Transverse colon (tissue), 4 donors: ENCODE measurements around the gene KCNN3. TPM values are rescaled to one million over a fixed set of nuclear protein-coding genes. Genes with fewer than 3 reads are reported as not detected.
A peak's percentile ranks its signal among the peaks of the same experiment; 100 is the strongest.

Source experiments
- DNase-seq: peaks from one replicate; pipeline ENCODE4 v3.0.0-alpha.2; 2019
- H3K27ac ChIP-seq, 4 donors: fragments of 200-600 bp; sonication (generic); 2 replicates each; pipeline ENCODE4 v1.5.1; 2016 to 2018; ENCODE audit warnings: inconsistent platforms in 4 of 4
- H3K27me3 ChIP-seq: fragments of 200-600 bp; sonication (generic); 2 replicates; pipeline ENCODE4 v1.5.1; 2017; ENCODE audit warnings: inconsistent platforms
- H3K36me3 ChIP-seq, 4 donors: fragments of 200-600 bp; sonication (generic); 2 replicates each; pipeline ENCODE4 v1.5.1; 2017 to 2019; ENCODE audit warnings: inconsistent platforms in 4 of 4
- H3K4me1 ChIP-seq, 4 donors: fragments of 200-600 bp; sonication (generic); 2 replicates each; pipeline ENCODE4 v1.5.1; 2017 to 2020; ENCODE audit warnings: inconsistent platforms in 4 of 4
- H3K4me3 ChIP-seq, 4 donors: fragments of 200-600 bp; sonication (generic); 1 replicate in 1 of 4; 2 replicates in 3 of 4; pipeline versions ENCODE4 v1.5.1 to v1.6.1; 2017 to 2019; ENCODE audit warnings: inconsistent platforms in 4 of 4
- H3K9me3 ChIP-seq, 2 donors: fragments of 200-600 bp; sonication (generic); 2 replicates each; pipeline ENCODE4 v1.5.1; 2017 to 2019; ENCODE audit warnings: inconsistent platforms in 2 of 2
- CTCF ChIP-seq, 5 experiments: fragments of 200-600 bp in 3 of 5; fragments of 450-650 bp in 2 of 5; sonication (generic) in 3 of 5; IDR thresholded peaks; 1 replicate in 2 of 5; 2 replicates in 3 of 5; pipeline ENCODE4 v1.5.1; 2016 to 2017; ENCODE audit warnings: antibody characterized with exemption in 5 of 5, inconsistent platforms in 3 of 5, mild to moderate bottlenecking in 2 of 5, moderate library complexity in 1 of 5
- EP300 ChIP-seq: sonication (generic); formaldehyde crosslinking; IDR thresholded peaks from one replicate; pipeline ENCODE4 v1.6.1; 2017; ENCODE audit warnings: antibody characterized with exemption, low read depth
- POLR2A ChIP-seq: fragments of 450-650 bp; IDR thresholded peaks from one replicate; pipeline ENCODE4 v1.6.1; 2016; ENCODE audit warnings: antibody characterized with exemption, mild to moderate bottlenecking, moderate library complexity
- POLR2AphosphoS5 ChIP-seq, 3 donors: sonication (generic); formaldehyde crosslinking; IDR thresholded peaks; one replicate each; pipeline ENCODE4 v1.6.1; 2016; ENCODE audit warnings: antibody characterized with exemption in 3 of 3
- WGBS, 2 donors: methylation state at CpG; one replicate each; pipeline ENCODE4 v1.1.5; 2018; ENCODE audit warnings: low coverage in 1 of 2; 5-methylcytosine and 5-hydroxymethylcytosine counted together
- in situ Hi-C, 4 donors: fragments of 200-750 bp; cut with MboI; loops; one replicate each; pipeline versions ENCODE4 v1.15.0 to v1.15.1; 2017; ENCODE audit warnings: low sequenced_read_pairs in 3 of 4, low pct_ligation_motif_present in 1 of 4, low pct_unique_long_range_greater_than_20kb in 1 of 4
- intact Hi-C: fragments of 100-400 bp; cut with DNase I; formaldehyde crosslinking; loops from one replicate; pipeline ENCODE4 v1.15.1; 2023; ENCODE audit warnings: low total_unique reads
- total RNA-seq, 4 donors: library from RNA; depleted of rRNA; stranded (reverse); fragments of >200 nt; gene quantifications; one replicate each; pipeline ENCODE4 v1.1.0, GENCODE V29; 2016

Gene KCNN3
- total RNA-seq, 4 donors from 2014 or later: 2.3 to 5.0 (median 3.5) TPM

- Histone ChIP-seq H3K27ac (peak overlapping the region in 1 of 4 donors; percentile 4), H3K9me3 (no peaks in the 10 kb centered on the region), H3K4me3 (no peak overlapping the region), H3K4me1 (peaks cover 0 to 5% (median 2%) of the 10 kb centered on the region in 4 donors), H3K27me3 (peaks cover 22% of the 10 kb centered on the region), H3K36me3 (no peaks in the 10 kb centered on the region)
- TF ChIP-seq POLR2AphosphoS5 (IDR thresholded peaks at IDR 0.05): no peak
- TF ChIP-seq EP300: no peak
- TF ChIP-seq CTCF (IDR thresholded peaks at IDR 0.05): no peak
- no peak for TF ChIP-seq POLR2A
- intact Hi-C loops (no loop called here), in situ Hi-C loops (no loop called here)
- 66% methylated on average over 18 of the region's 18 CpGs; no CpG with 5 or more reads in 1 of the 2 donors for WGBS, 2 donors
- no peak for DNase-seq
These were observed 56.7 kb downstream of the KCNN3 start for GRCh38 chr1:154813300-154813816.

GRCh38 chr1:154812877-154813276, 57.2 kb downstream of the KCNN3 start:
- Histone ChIP-seq H3K27me3 (peaks cover 26% of the 10 kb centered on the region), H3K9me3 (no peaks in the 10 kb centered on the region), H3K27ac (peak overlapping the region in 1 of 4 donors; percentile 12), H3K36me3 (no peaks in the 10 kb centered on the region), H3K4me3 (no peak overlapping the region), H3K4me1 (peaks cover 0 to 5% (median 2%) of the 10 kb centered on the region in 4 donors)
- intact Hi-C loops: no loop called here
- TF ChIP-seq POLR2AphosphoS5 (IDR thresholded peaks at IDR 0.05): no peak
- no peak for DNase-seq
- 71 to 78% methylated on average over 2 to 3 of the region's 3 CpGs for WGBS, 2 donors
- in situ Hi-C loops: no loop called here

GRCh38 chr1:154810571-154810970, 59.5 kb downstream of the KCNN3 start:
- H3K27me3 ChIP-seq: peaks cover 49% of the 10 kb centered on the region
- 100% methylated on average over 1 of the region's 1 CpG; no CpG with 5 or more reads in 1 of the 2 donors for WGBS, 2 donors

GRCh38 chr1:154809436-154810413, 60.4 kb downstream of the KCNN3 start:
- H3K4me3 ChIP-seq: no peak overlapping the region
- no peaks in the 10 kb centered on the region for H3K9me3 ChIP-seq
- in situ Hi-C loops: no loop called here
- H3K4me1 ChIP-seq: peaks cover 0 to 5% (median 2%) of the 10 kb centered on the region in 4 donors
- H3K27me3 ChIP-seq: peaks cover 55% of the 10 kb centered on the region
- WGBS, 2 donors: 37 to 58% methylated on average over 5 to 7 of the region's 7 CpGs
- no peak for DNase-seq
- intact Hi-C loops: no loop called here
- no peak for TF ChIP-seq POLR2AphosphoS5 (IDR thresholded peaks at IDR 0.05)
- no peak for TF ChIP-seq EP300
- TF ChIP-seq CTCF (IDR thresholded peaks at IDR 0.05): no peak
- no peak for TF ChIP-seq POLR2A
- H3K36me3 ChIP-seq: no peaks in the 10 kb centered on the region
- peak overlapping the region in 1 of 4 donors; percentile 37 for H3K27ac ChIP-seq

More at GRCh38 chr1:154810571-154810970, 59.5 kb downstream of the KCNN3 start:
- Histone ChIP-seq H3K4me3 (no peak overlapping the region), H3K4me1 (peaks cover 0 to 5% (median 2%) of the 10 kb centered on the region in 4 donors), H3K36me3 (no peaks in the 10 kb centered on the region), H3K9me3 (no peaks in the 10 kb centered on the region), H3K27ac (peak overlapping the region in 1 of 4 donors; percentile 37)
- intact Hi-C loops (no loop called here), in situ Hi-C loops (no loop called here)
- DNase-seq: no peak
- no peak for TF ChIP-seq EP300
- no peak for TF ChIP-seq POLR2AphosphoS5 (IDR thresholded peaks at IDR 0.05)
- TF ChIP-seq CTCF (IDR thresholded peaks at IDR 0.05): no peak
- TF ChIP-seq POLR2A: no peak
